ENCODE results near the gene REG1B. TPM values are rescaled to one million over a fixed set of nuclear protein-coding genes. Genes with fewer than 3 reads are reported as not detected.

Gene REG1B, protein sequence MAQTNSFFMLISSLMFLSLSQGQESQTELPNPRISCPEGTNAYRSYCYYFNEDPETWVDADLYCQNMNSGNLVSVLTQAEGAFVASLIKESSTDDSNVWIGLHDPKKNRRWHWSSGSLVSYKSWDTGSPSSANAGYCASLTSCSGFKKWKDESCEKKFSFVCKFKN
- total RNA-seq, result not detected
- long read RNA-seq, result 0 reads

DNA sequence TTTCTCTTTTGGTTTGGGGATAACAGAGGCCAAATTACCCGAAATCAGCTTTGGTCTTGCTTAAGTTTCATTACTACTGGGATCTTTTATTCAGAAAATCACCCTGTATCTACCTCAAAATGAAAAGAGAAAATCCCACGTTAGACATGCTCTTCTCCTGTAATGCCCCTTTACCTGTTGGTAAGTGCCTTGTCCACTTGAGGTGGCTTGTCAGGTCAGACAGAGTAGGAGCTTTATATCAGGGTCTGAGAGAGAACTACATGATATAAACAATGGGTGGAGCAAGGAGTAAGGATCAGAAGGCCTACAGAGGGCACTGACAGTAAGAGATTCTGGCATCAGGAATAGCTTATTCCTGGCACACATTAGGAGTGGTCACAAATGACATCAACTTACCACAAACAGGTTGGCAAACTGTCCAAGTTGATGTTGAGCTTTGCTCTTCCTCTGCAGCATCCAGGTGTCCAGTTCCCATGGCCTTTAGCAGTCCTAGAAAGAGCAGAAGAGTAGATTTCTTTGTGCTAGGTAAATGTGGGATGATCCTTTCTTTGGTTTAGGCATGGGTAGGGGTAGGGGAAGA is at the start of gene REG1B:
REG1B (minus strand) TSS at position 209 of the 580 bp plus-strand sequence. CDS start 381 bp downstream, outside the sequence.
- no peak for DNase-seq
- ATAC-seq, result no peak
- intact Hi-C loops (cut with DNase I), result no loop called here

GRCh38 chr2:79131687-79132086 is 43.9 kb upstream of the REG1B start:
- intact Hi-C loops (cut with DNase I), result no loop called here
- ATAC-seq (no peak), DNase-seq (no peak)

GRCh38 chr2:79129804-79130203 is 42.0 kb upstream of the REG1B start:
- intact Hi-C loops (cut with DNase I), result no loop called here
- no peak for ATAC-seq
- DNase-seq, result no peak

- intact Hi-C loops (cut with DNase I), result no loop called here
- no peak for ATAC-seq
- no peak for DNase-seq
Observed at GRCh38 chr2:79129260-79129659, 41.5 kb upstream of the REG1B start.

- intact Hi-C loops (cut with DNase I), result no loop called here
- no peak for DNase-seq
- no peak for ATAC-seq
Observed at GRCh38 chr2:79128406-79128805, 40.6 kb upstream of the REG1B start.

DNA sequence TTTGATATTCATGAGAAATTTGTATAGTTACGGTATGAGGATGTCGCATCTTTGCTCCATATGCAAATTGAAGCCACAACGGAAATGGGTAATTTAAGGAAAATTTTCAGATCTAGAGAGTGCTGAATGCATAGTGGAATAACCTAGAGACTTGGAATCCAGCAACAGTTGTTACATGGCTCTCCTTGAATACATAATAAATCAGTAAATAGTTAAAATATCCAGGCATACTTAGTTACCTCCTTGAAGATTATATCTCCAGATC is 37.9 kb upstream of the REG1B start:
- ATAC-seq, result no peak
- DNase-seq, result no peak
- intact Hi-C loops (cut with DNase I), result no loop called here

DNA sequence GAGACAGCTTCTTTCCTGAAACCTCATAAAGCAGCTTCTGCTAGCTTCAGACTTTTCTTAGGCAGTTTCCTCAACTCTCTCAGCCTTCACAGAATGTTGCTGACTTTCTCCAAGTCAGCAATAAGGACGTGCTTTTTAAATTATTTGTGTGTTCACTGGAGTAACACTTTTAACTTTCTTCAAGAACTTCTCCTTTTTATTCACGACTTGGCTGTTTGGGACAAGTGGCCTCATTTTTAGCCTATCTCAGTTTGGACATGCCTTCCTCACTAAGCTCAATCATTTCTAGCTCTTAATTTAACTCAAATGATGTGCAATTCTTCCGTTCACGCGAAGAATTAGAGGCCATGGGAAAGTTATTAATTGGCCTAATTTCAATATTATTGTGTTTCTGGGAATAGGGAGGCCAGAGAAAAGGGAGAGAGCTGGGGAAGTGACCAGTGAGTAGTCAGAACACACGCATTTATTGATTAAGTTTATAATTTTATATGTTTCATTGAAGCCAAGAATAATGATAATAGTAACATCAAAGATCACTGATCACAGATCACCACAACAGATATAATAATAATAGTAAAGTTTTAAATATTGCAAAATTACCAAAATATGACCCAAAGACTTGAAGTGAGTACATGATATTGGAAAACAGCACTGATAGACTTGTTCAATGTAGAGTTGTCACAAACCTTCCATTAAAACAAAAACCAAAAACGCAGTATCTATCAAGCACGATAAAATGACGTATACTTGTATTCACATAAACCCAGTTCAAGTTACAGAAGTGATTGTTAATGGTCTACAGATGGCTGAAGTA is 37.3 kb upstream of the REG1B start:
- no peak for DNase-seq

GRCh38 chr2:79122676-79123075 is 34.9 kb upstream of the REG1B start:
- DNase-seq (no peak), ATAC-seq (no peak)
- intact Hi-C loops (cut with DNase I), result no loop called here

More for the DNA sequence above, 37.3 kb upstream of the REG1B start:
- intact Hi-C loops (cut with DNase I), result no loop called here
- no peak for ATAC-seq

DNA sequence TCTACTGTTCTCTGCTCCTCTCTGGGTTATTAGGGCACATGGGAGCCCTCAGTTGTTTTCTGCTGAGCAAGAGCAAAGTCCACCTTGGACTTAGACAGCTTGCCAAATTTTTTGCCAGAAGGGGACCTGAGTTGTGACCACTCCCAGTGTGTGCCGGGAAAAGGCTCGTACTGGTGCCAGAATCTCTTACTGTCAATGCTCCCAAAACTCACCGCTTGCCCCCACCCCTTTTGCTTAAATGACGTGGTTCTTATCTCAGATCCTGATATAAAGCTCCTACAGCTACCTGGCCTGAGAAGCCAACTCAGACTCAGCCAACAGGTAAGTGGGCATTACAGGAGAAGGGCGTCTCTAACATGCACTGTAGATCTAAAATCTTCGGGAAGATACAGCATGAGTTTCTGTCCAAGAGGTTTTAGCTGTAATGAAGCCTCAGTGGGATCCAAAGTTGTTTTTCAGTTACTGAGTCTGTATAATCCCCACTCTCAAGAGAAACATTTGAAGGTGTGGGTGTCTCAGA is 32.5 kb upstream of the REG1B start, which contains the start of gene REG1A:
REG1A (plus strand) TSS at position 295 of the 520 bp plus-strand sequence. CDS start 374 bp downstream, outside the sequence.
- ATAC-seq, result no peak
- intact Hi-C loops (cut with DNase I), result no loop called here
- no peak for DNase-seq

DNA sequence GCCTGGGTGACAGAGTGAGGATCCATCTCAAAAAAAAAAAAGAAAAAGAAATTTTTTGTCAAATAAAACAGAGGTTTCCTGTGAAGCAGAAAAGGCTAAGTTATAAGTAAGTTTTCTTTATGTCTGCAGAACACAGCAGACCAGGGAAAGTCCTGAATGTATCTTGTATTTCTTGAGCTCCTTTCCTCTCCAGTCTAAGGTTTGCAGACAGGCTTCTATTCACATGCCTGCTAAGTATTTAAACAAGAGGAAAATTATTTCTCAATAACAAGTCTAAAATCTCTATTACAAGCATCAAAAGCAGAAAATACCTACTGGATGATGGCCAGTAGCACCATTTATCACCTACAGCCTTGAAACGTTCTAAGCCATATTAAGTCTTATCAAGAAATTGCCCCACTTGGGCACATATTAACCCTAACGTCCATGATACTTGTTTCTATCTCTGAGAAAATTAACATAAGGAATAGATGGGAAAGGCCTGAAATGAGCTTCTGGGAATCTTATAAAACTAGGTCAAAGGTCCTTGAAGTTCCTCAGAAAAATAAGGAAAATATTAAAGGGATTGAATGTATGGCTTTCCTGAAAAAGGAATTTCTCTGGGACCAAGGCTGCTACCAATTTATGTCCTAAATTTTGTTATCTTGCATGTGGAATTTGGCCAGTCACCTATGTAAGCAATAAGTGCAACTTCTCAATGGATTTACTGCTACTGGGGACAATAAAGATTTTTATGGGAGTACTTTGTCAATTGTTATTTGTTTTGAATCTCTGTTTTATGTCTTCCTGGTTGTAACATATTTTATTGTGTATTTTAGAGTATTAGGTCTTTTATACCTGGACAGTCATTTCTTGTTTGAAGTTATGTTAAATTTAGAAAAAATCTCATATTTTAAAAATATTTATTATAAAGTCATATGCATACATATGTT is 29.5 kb upstream of the REG1B start:
- ATAC-seq (no peak), DNase-seq (no peak)
- intact Hi-C loops (cut with DNase I), result loop anchor here in 1 of 2 donors (2.0 kb wide), 1 partner anchor 14 kb away; no protein-coding TSS in a partner anchor

GRCh38 chr2:79114797-79115494 is 27.2 kb upstream of the REG1B start:
- intact Hi-C loops (cut with DNase I), result no loop called here
- no peak for DNase-seq
- ATAC-seq, result no peak

DNA sequence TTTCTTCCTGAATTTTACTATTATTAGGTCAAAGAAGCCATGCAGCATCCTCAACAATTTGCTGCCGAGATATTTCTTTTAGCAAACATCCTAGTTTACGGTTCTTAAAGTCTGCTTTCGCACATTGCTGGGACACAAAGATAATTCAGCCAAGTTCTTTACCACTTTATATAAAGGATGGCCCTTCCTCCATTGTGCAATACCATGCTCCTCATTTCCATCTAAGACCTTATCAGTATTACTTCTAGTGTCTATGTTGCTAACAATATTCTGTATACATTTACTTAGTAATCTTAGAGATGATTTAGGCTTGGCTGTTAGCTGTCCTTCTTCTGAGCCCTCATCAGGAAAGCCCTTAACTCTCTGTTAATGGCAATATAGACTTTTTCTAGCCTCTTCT is 24.5 kb upstream of the REG1B start:
- DNase-seq (no peak), ATAC-seq (no peak)
- intact Hi-C loops (cut with DNase I), result no loop called here

DNA sequence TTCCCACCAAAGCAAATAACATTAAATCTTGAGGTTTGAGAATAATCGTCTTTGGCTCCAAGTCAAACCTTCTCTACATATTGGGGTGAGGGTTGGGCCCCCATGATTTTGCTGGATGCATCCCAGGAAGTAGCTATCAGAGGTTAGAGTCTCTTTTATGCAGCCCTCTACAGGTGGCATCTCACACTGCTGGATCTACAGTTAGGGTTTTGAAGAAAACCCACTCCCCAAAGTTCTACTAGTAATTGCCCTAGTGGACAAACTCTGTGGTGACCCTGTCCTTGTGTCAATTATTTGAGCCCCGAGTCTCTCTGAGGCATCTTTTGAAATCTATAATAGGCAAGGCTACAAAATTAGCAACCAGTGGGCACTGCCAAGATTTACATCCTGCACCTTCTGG is 17.5 kb upstream of the REG1B start:
- DNase-seq (no peak), ATAC-seq (no peak)
- intact Hi-C loops (cut with DNase I), result no loop called here

- DNase-seq, result no peak
- ATAC-seq, result no peak
- intact Hi-C loops (cut with DNase I), result loop anchor here in 1 of 2 donors (2.0 kb wide), 1 partner anchor 14 kb away; no protein-coding TSS in a partner anchor
Observed at GRCh38 chr2:79103214-79103613, 15.4 kb upstream of the REG1B start.

GRCh38 chr2:79101024-79101423 is 13.2 kb upstream of the REG1B start:
- DNase-seq (no peak), ATAC-seq (no peak)
- intact Hi-C loops (cut with DNase I), result no loop called here

DNA sequence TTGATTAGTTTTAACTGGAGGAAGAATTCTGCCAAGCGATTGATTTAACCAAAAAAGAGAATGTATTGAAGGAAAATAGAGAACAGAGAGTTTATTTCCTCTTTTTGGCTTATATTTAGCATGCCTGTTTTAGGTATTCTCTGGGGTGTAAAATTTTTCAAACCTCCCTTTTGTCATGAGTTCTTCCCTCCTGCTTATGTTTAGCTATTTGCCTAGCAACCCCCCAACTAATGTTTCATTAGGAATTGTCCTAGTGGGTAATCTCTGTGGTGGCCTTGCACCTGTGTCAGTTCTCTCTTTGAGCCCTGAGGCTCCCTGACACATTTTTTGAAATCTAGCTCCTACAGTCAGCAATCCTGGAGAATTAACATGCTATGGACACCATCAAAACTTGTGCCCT is 12.5 kb upstream of the REG1B start:
- no peak for ATAC-seq
- DNase-seq, result no peak
- intact Hi-C loops (cut with DNase I), result no loop called here

- intact Hi-C loops (cut with DNase I), result no loop called here
Observed at GRCh38 chr2:79099140-79099686, 11.4 kb upstream of the REG1B start.

GRCh38 chr2:79097843-79098242 is 10.1 kb upstream of the REG1B start:
- no peak for ATAC-seq
- no peak for DNase-seq
- intact Hi-C loops (cut with DNase I), result no loop called here

More at GRCh38 chr2:79099140-79099686, 11.4 kb upstream of the REG1B start:
- ATAC-seq, result no peak
- DNase-seq, result no peak

Measured in left cardiac atrium (tissue), 4 donors.